Measurements from ENCODE around the gene PRDM10. TPM values are rescaled to one million over a fixed set of nuclear protein-coding genes. Genes with fewer than 3 reads are reported as not detected.
"Not testable (repeated sequence)": the region's sequence is repeated elsewhere in the genome, so short reads cannot be mapped to it uniquely, and the experiment has no call there.

The PRDM10 gene
- total and polyA plus RNA-seq, 2 donors, result 4.4 to 4.7 TPM

DNA sequence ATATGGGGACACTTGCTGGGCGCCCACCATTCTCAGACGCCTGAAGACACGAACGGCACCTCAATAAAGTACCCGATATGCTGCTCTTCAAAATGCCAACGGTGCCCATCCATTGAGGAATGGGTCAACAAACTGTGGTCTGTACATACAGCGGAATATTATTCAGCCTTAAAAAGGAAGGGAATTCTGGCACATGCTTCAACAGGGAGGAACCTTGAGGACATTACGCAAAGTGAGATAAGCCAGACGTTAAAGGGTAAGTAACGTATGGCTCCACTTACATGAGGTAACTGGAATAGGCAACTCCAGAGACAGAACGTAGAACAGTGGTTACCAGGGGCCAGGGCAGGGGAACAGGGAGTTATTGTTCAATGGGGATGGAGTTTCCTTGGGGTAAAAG lies 28.0 kb downstream of the PRDM10 start:
- 99% methylated on average over 11 of the region's 11 CpGs for WGBS
- Histone ChIP-seq H3K4me1 (ENCODE audit: control insufficient read depth in 2 of 2, insufficient read depth in 2 of 2, low read length in 2 of 2) (no peaks in the 10 kb centered on the region), H3K9me3 (ENCODE audit: control insufficient read depth in 2 of 2, insufficient read depth in 1 of 2, low read length in 1 of 2) (no peaks in the 10 kb centered on the region), H3K27ac (ENCODE audit: low read depth in 1 of 2, low read length in 1 of 2) (no peak overlapping the region), H3K27me3 (ENCODE audit: control insufficient read depth in 2 of 2, insufficient read depth in 1 of 2, low read length in 1 of 2) (no peaks in the 10 kb centered on the region), H3K36me3 (ENCODE audit: control insufficient read depth in 2 of 2, insufficient read depth in 2 of 2, low read length in 1 of 2) (no peaks in the 10 kb centered on the region), H3K4me3 (ENCODE audit: low read length in 2 of 2) (no peak overlapping the region)
- DNase-seq (ENCODE audit: low read depth in 6 of 9, low spot score in 9 of 9), result no peak

DNA sequence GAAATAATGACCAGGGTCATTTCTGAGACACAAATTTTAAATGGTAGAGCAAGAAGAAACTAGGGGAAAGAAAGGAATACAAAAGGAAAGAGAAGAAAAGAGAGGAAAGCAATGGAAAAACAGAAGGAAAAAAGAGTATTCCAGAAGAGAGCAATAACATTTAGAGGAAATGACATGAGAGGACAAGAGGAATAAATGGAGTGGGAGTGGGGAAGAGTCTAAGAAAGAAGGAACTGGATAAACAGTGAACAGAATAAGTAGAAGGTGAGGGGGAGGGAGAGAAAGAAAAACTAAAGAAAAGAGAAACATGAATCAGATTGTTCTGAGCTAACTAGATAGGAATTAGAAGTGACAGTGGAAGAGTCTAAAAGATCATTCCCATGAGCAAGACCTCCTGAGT lies 28.4 kb downstream of the PRDM10 start:
- Histone ChIP-seq H3K27me3 (ENCODE audit: control insufficient read depth in 2 of 2, insufficient read depth in 1 of 2, low read length in 1 of 2) (no peaks in the 10 kb centered on the region), H3K4me3 (ENCODE audit: low read length in 2 of 2) (no peak overlapping the region), H3K27ac (ENCODE audit: low read depth in 1 of 2, low read length in 1 of 2) (no peak overlapping the region), H3K36me3 (ENCODE audit: control insufficient read depth in 2 of 2, insufficient read depth in 2 of 2, low read length in 1 of 2) (no peaks in the 10 kb centered on the region), H3K9me3 (ENCODE audit: control insufficient read depth in 2 of 2, insufficient read depth in 1 of 2, low read length in 1 of 2) (no peaks in the 10 kb centered on the region), H3K4me1 (ENCODE audit: control insufficient read depth in 2 of 2, insufficient read depth in 2 of 2, low read length in 2 of 2) (no peaks in the 10 kb centered on the region)
- no peak for DNase-seq (ENCODE audit: low read depth in 6 of 9, low spot score in 9 of 9)

DNA sequence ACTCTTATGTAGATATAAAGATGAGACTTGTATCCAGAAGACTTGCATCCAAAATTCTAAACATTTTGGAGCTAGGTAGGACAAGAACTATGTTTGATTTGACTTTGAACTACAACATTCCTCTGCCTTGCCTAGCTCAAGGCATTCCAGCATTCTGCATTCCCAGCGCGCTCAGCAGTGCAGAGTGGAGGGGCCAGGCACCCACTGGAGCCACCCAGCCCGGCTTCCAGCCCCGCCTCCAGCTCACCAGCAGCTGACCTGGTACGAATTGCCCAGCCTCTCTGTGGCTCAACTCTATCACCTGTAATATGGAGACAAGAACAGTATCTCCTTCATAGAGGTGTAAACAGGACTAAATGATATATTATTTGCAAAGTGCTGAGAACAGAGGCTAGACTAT lies 28.8 kb downstream of the PRDM10 start:
- no peaks in the 10 kb centered on the region for H3K9me3 ChIP-seq (ENCODE audit: control insufficient read depth in 2 of 2, insufficient read depth in 1 of 2, low read length in 1 of 2)
- DNase-seq (ENCODE audit: low read depth in 6 of 9, low spot score in 9 of 9), result no peak
- no peaks in the 10 kb centered on the region for H3K27me3 ChIP-seq (ENCODE audit: control insufficient read depth in 2 of 2, insufficient read depth in 1 of 2, low read length in 1 of 2)
- H3K27ac ChIP-seq (ENCODE audit: low read depth in 1 of 2, low read length in 1 of 2), result no peak overlapping the region
- no peaks in the 10 kb centered on the region for H3K4me1 ChIP-seq (ENCODE audit: control insufficient read depth in 2 of 2, insufficient read depth in 2 of 2, low read length in 2 of 2)
- no peaks in the 10 kb centered on the region for H3K36me3 ChIP-seq (ENCODE audit: control insufficient read depth in 2 of 2, insufficient read depth in 2 of 2, low read length in 1 of 2)
- WGBS, result 97% methylated on average over 5 of the region's 5 CpGs
- H3K4me3 ChIP-seq (ENCODE audit: low read length in 2 of 2), result no peak overlapping the region

DNA sequence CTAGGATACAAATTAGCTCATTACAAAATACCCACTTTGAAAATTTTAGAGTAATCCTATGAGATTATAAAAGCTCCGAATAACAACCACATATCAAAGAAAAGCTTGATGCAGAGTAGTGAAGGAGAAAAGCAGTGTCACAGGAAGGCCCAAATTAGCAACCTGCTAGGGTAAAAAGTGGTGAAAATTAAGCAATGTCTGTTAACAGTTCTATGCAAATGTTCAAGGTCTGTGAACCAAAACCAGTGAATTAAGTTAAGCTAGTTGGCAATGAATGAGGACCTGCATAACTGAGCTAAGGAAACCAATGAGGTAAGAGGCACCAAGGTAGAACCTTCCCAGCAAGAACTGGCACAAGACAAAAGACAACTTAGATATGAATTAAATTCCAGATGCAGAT lies 29.6 kb downstream of the PRDM10 start:
- Histone ChIP-seq H3K27ac (ENCODE audit: low read depth in 1 of 2, low read length in 1 of 2) (no peak overlapping the region), H3K27me3 (ENCODE audit: control insufficient read depth in 2 of 2, insufficient read depth in 1 of 2, low read length in 1 of 2) (no peaks in the 10 kb centered on the region), H3K4me3 (ENCODE audit: low read length in 2 of 2) (no peak overlapping the region), H3K36me3 (ENCODE audit: control insufficient read depth in 2 of 2, insufficient read depth in 2 of 2, low read length in 1 of 2) (no peaks in the 10 kb centered on the region), H3K9me3 (ENCODE audit: control insufficient read depth in 2 of 2, insufficient read depth in 1 of 2, low read length in 1 of 2) (no peaks in the 10 kb centered on the region), H3K4me1 (ENCODE audit: control insufficient read depth in 2 of 2, insufficient read depth in 2 of 2, low read length in 2 of 2) (no peaks in the 10 kb centered on the region)
- DNase-seq (ENCODE audit: low read depth in 6 of 9, low spot score in 9 of 9), result no peak
- WGBS, result 51% methylated on average over 1 of the region's 1 CpG

DNA sequence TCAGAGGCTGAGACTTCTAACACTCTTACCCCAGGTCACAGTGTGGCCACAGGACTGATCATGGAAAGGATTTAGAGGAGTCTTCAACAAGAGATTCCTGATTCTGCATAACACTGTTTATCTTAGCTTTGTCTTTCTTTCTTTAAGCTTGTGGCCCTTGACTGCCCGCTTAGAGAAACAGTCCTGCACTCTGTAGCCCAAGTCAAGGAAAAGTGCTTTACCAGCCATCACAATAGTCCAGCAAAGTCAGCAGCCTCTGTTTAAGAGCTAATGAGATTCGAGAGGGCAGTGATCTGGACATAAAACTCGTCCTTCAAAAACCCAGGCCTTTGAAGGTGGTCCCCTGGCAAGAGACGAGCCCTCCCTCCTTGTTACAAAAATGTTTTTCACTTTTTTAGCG lies 30.0 kb downstream of the PRDM10 start:
- Histone ChIP-seq H3K27ac (ENCODE audit: low read depth in 1 of 2, low read length in 1 of 2) (no peak overlapping the region), H3K36me3 (ENCODE audit: control insufficient read depth in 2 of 2, insufficient read depth in 2 of 2, low read length in 1 of 2) (no peaks in the 10 kb centered on the region), H3K27me3 (ENCODE audit: control insufficient read depth in 2 of 2, insufficient read depth in 1 of 2, low read length in 1 of 2) (no peaks in the 10 kb centered on the region), H3K9me3 (ENCODE audit: control insufficient read depth in 2 of 2, insufficient read depth in 1 of 2, low read length in 1 of 2) (no peaks in the 10 kb centered on the region), H3K4me3 (ENCODE audit: low read length in 2 of 2) (no peak overlapping the region), H3K4me1 (ENCODE audit: control insufficient read depth in 2 of 2, insufficient read depth in 2 of 2, low read length in 2 of 2) (no peaks in the 10 kb centered on the region)
- WGBS, result 93% methylated on average over 5 of the region's 5 CpGs
- no peak for DNase-seq (ENCODE audit: low read depth in 6 of 9, low spot score in 9 of 9)

DNA sequence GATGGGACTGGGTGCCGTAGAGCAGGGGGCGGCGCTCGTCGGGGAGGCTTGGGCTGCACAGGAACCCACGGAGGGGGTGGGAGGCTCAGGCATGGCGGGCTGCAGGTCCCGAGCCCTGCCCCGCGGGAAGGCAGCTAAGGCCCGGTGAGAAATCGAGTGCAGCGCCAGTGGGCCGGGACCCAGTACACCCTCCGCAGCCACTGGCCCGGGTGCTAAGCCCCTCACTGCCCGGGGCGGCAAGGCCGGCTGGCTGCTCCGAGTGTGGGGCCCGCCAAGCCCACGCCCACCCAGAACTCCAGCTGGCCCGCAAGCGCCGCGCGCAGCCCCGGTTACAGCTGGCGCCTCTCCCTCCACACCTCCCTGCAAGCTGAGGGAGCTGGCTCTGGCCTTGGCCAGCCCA lies 30.8 kb downstream of the PRDM10 start:
- H3K36me3 ChIP-seq (ENCODE audit: control insufficient read depth in 2 of 2, insufficient read depth in 2 of 2, low read length in 1 of 2); DNase-seq (ENCODE audit: low read depth in 6 of 9, low spot score in 9 of 9); H3K27me3 ChIP-seq (ENCODE audit: control insufficient read depth in 2 of 2, insufficient read depth in 1 of 2, low read length in 1 of 2); H3K4me3 ChIP-seq (ENCODE audit: low read length in 2 of 2); H3K27ac ChIP-seq (ENCODE audit: low read depth in 1 of 2, low read length in 1 of 2); H3K9me3 ChIP-seq (ENCODE audit: control insufficient read depth in 2 of 2, insufficient read depth in 1 of 2, low read length in 1 of 2); H3K4me1 ChIP-seq (ENCODE audit: control insufficient read depth in 2 of 2, insufficient read depth in 2 of 2, low read length in 2 of 2): not testable (repeated sequence)
- 98% methylated on average over 29 of the region's 29 CpGs for WGBS

DNA sequence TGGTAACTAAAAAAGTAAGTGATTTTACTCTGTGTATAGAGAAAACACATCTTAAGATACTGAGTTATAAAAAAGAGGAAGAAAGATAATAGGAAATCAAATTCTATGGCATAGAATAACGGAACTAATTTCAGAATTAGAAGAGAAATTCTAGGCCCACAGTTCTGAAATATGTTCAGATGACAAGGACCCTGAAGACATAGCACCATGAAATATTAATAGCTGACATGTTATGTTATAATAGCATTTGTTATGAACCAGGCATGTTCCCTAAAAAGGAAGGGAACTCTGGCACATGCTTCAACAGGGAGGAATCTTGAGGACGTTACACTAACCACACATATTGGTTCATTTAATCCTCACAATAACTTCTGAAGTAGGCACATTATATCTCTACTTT lies 32.7 kb downstream of the PRDM10 start:
- WGBS, result 89% methylated on average over 2 of the region's 2 CpGs
- H3K36me3 ChIP-seq (ENCODE audit: control insufficient read depth in 2 of 2, insufficient read depth in 2 of 2, low read length in 1 of 2), result no peaks in the 10 kb centered on the region
- H3K27me3 ChIP-seq (ENCODE audit: control insufficient read depth in 2 of 2, insufficient read depth in 1 of 2, low read length in 1 of 2), result no peaks in the 10 kb centered on the region
- no peaks in the 10 kb centered on the region for H3K4me1 ChIP-seq (ENCODE audit: control insufficient read depth in 2 of 2, insufficient read depth in 2 of 2, low read length in 2 of 2)
- H3K27ac ChIP-seq (ENCODE audit: low read depth in 1 of 2, low read length in 1 of 2), result no peak overlapping the region
- no peak for DNase-seq (ENCODE audit: low read depth in 6 of 9, low spot score in 9 of 9)
- no peak overlapping the region for H3K4me3 ChIP-seq (ENCODE audit: low read length in 2 of 2)
- no peaks in the 10 kb centered on the region for H3K9me3 ChIP-seq (ENCODE audit: control insufficient read depth in 2 of 2, insufficient read depth in 1 of 2, low read length in 1 of 2)

DNA sequence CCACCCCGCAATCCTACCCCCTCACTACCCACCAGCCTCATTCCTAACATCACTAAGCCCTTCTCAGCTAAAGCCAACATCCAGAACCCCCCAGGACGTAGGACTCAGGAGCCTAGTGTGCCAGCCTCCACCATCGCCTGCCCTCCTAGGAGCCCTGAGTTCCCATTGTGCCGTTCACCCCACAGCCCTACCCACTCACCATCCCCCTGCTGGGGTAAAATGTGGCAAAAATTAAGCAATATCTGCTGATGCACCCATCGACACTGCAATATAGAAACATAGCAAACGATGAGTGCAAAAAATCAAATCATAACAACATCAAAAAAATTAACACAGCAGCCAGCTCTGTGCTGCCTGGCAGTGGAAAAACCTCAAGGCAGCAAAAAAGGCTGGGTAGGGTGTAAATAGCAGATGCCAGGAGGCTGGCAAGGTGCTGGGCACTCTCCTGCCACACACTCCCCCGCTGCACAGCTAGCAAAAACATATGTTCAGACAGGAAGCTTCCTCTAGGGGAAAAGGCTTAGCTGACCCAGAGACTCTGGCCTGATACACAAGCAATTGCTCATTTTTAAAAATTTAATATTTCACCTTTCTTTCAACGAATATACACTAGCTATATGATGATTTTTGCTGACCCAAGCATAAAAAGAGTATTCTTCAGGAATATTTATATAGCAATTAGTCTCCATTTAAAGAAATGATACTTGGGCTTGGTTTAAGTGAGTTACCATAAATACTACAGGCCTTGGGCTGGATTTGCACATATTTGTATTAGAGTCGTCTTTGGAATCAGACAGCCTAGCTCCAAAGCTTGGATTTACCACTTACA lies 33.8 kb downstream of the PRDM10 start:
- H3K4me1 ChIP-seq (ENCODE audit: control insufficient read depth in 2 of 2, insufficient read depth in 2 of 2, low read length in 2 of 2), result no peaks in the 10 kb centered on the region
- no peak overlapping the region for H3K4me3 ChIP-seq (ENCODE audit: low read length in 2 of 2)
- no peaks in the 10 kb centered on the region for H3K36me3 ChIP-seq (ENCODE audit: control insufficient read depth in 2 of 2, insufficient read depth in 2 of 2, low read length in 1 of 2)
- WGBS, result 89% methylated on average over 9 of the region's 9 CpGs
- H3K27me3 ChIP-seq (ENCODE audit: control insufficient read depth in 2 of 2, insufficient read depth in 1 of 2, low read length in 1 of 2), result no peaks in the 10 kb centered on the region
- no peak overlapping the region for H3K27ac ChIP-seq (ENCODE audit: low read depth in 1 of 2, low read length in 1 of 2)
- H3K9me3 ChIP-seq (ENCODE audit: control insufficient read depth in 2 of 2, insufficient read depth in 1 of 2, low read length in 1 of 2), result no peaks in the 10 kb centered on the region
- DNase-seq (ENCODE audit: low read depth in 6 of 9, low spot score in 9 of 9), result no peak

DNA sequence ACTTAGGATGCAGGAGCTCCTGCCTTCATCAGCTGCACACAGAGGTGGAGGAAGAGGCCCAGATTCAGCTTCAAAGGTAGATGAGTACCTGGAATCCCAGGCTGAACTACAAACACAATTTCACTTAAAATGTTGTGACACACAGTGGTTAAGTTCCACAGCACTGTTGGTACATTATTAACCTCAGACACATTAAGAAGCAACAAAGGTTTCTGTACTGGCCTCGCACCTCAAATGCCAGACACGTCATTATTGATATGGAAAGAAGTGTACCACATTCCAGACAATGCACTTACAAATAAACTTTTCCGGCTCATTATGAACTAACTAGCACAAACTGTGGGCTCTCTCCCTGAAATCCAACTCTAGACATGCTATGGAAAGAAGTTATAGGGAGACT lies 34.6 kb downstream of the PRDM10 start:
- WGBS, result 96% methylated on average over 3 of the region's 3 CpGs

More for the DNA sequence above, 34.6 kb downstream of the PRDM10 start:
- Histone ChIP-seq H3K9me3 (ENCODE audit: control insufficient read depth in 2 of 2, insufficient read depth in 1 of 2, low read length in 1 of 2) (no peaks in the 10 kb centered on the region), H3K27me3 (ENCODE audit: control insufficient read depth in 2 of 2, insufficient read depth in 1 of 2, low read length in 1 of 2) (no peaks in the 10 kb centered on the region), H3K4me1 (ENCODE audit: control insufficient read depth in 2 of 2, insufficient read depth in 2 of 2, low read length in 2 of 2) (no peaks in the 10 kb centered on the region), H3K4me3 (ENCODE audit: low read length in 2 of 2) (no peak overlapping the region), H3K27ac (ENCODE audit: low read depth in 1 of 2, low read length in 1 of 2) (no peak overlapping the region), H3K36me3 (ENCODE audit: control insufficient read depth in 2 of 2, insufficient read depth in 2 of 2, low read length in 1 of 2) (no peaks in the 10 kb centered on the region)
- DNase-seq (ENCODE audit: low read depth in 6 of 9, low spot score in 9 of 9), result no peak

Data from thymus (tissue), 11 donors.